B cell (primary cell): Measurements from ENCODE around the gene TOP3B. TPM values are rescaled to one million over a fixed set of nuclear protein-coding genes. Genes with fewer than 3 reads are reported as not detected.
A peak's percentile ranks its signal among the peaks of the same experiment; 100 is the strongest.

ENCODE experiments used
- ATAC-seq: fragments of 200-7000 bp; cut with Tn5 transposase; one replicate; pipeline ENCODE4 v1.10.0; 2021; ENCODE audit warnings: low read depth, mild to moderate bottlenecking, moderate number of reproducible peaks, moderate library complexity
- CTCF ChIA-PET: fragments of 350-600 bp; sonication (Branson Sonifier 250); formaldehyde crosslinking; loops from one replicate; lab custom pipeline; 2021; ENCODE audit warnings: antibody characterized with exemption, inconsistent platforms; lab: Charles Lee
- POLR2A ChIA-PET: fragments of 350-600 bp; sonication (Branson Sonifier 250); formaldehyde crosslinking; loops from one replicate; lab custom pipeline; 2021; ENCODE audit warnings: antibody characterized with exemption; lab: Charles Lee
- DNase-seq: peaks from one replicate; pipeline ENCODE4 v3.0.0; 2013
- H2AFZ ChIP-seq: 2 replicates; pipeline ENCODE4 v1.6.1; 2012; ENCODE audit warnings: mild to moderate bottlenecking, low read depth, low read length; ENCODE audit not compliant: insufficient read depth, poor library complexity, severe bottlenecking
- H3K27ac ChIP-seq, 2 donors: 1 replicate in 1 of 2; 2 replicates in 1 of 2; pipeline ENCODE4 v1.5.1; 2012 to 2013; ENCODE audit warnings: low read length in 2 of 2, mild to moderate bottlenecking in 2 of 2, moderate library complexity in 1 of 2
- H3K27me3 ChIP-seq, 4 experiments: fragments of 200-600 bp in 1 of 4; sonication (generic) in 1 of 4; replicated peaks in 1 of 4; 1 replicate in 2 of 4; 2 replicates in 2 of 4; pipeline versions ENCODE4 v1.6.1 to v1.7.0; 2013 to 2016; ENCODE audit warnings: low read length in 3 of 4, mild to moderate bottlenecking in 2 of 4, mixed read lengths in 1 of 4, moderate library complexity in 1 of 4; ENCODE audit not compliant: insufficient read depth in 4 of 4, control insufficient read depth in 3 of 4; ENCODE audit errors: control extremely low read depth in 1 of 4
- H3K36me3 ChIP-seq, 2 experiments: replicated peaks in 1 of 2; 1 replicate in 1 of 2; 2 replicates in 1 of 2; pipeline versions ENCODE4 v1.6.1 to v1.7.1; 2013; ENCODE audit warnings: low read length in 1 of 2; ENCODE audit not compliant: insufficient read depth in 2 of 2, control insufficient read depth in 1 of 2; ENCODE audit errors: control extremely low read depth in 1 of 2, extremely low read depth in 1 of 2
- H3K4me1 ChIP-seq, 2 donors: fragments of 200-600 bp in 1 of 2; sonication (generic) in 1 of 2; 1 replicate in 1 of 2; 2 replicates in 1 of 2; pipeline versions ENCODE4 v1.5.1 to v1.6.1; 2013 to 2017; ENCODE audit warnings: low read length in 2 of 2; ENCODE audit not compliant: control insufficient read depth in 2 of 2, insufficient read depth in 2 of 2
- H3K4me2 ChIP-seq: replicated peaks from 2 replicates; pipeline ENCODE3; 2012; ENCODE audit warnings: mild to moderate bottlenecking, low read depth, low read length; ENCODE audit not compliant: poor library complexity, severe bottlenecking
- H3K4me3 ChIP-seq, 5 experiments: fragments of 200-600 bp in 1 of 5; sonication (generic) in 1 of 5; 1 replicate in 3 of 5; 2 replicates in 2 of 5; pipeline versions ENCODE4 v1.5.1 to v1.7.0; 2011 to 2016; ENCODE audit warnings: low read length in 4 of 5, mild to moderate bottlenecking in 4 of 5, low read depth in 2 of 5, control low read depth in 1 of 5, moderate library complexity in 1 of 5; ENCODE audit not compliant: insufficient read depth in 1 of 5; ENCODE audit errors: control extremely low read depth in 1 of 5, extremely low read depth in 1 of 5
- H3K79me2 ChIP-seq: fragments of 200-600 bp; sonication (generic); one replicate; pipeline ENCODE4 v1.6.0; 2016; ENCODE audit warnings: low read length; ENCODE audit not compliant: control insufficient read depth, insufficient read depth
- H3K9ac ChIP-seq: fragments of 200-600 bp; sonication (generic); 2 replicates; pipeline ENCODE4 v1.6.1; 2017; ENCODE audit warnings: mild to moderate bottlenecking, low read length, moderate library complexity
- H3K9me3 ChIP-seq, 3 donors: one replicate each; pipeline versions ENCODE4 v1.6.1 to v1.7.1; 2013; ENCODE audit warnings: low read length in 2 of 3; ENCODE audit not compliant: control insufficient read depth in 2 of 3, insufficient read depth in 1 of 3; ENCODE audit errors: control extremely low read depth in 1 of 3
- H4K20me1 ChIP-seq: 2 replicates; pipeline ENCODE4 v1.6.0; 2012; ENCODE audit warnings: mild to moderate bottlenecking, low read length; ENCODE audit not compliant: insufficient read depth, control insufficient read depth, poor library complexity, severe bottlenecking
- H3K27ac Mint-ChIP-seq: one replicate; pipeline ENCODE4 v1.8.0; 2021; ENCODE audit warnings: mixed read lengths
- H3K27me3 Mint-ChIP-seq: one replicate; pipeline ENCODE4 v1.8.0; 2021; ENCODE audit warnings: mixed read lengths
- H3K4me1 Mint-ChIP-seq: one replicate; pipeline ENCODE4 v1.8.0; 2021; ENCODE audit warnings: mixed read lengths
- H3K4me3 Mint-ChIP-seq: one replicate; pipeline ENCODE4 v1.8.0; 2021; ENCODE audit warnings: mixed read lengths
- H3K9me3 Mint-ChIP-seq: one replicate; pipeline ENCODE4 v1.8.0; 2022; ENCODE audit warnings: mixed read lengths; ENCODE audit not compliant: insufficient read depth
- EZH2 ChIP-seq: IDR thresholded peaks from 2 replicates; pipeline ENCODE4 v1.6.1; 2012; ENCODE audit warnings: borderline replicate concordance, low read depth, mild to moderate bottlenecking, moderate library complexity, low read length; ENCODE audit not compliant: insufficient read depth, poor library complexity, severe bottlenecking
- WGBS: methylation state at CpG from one replicate; pipeline ENCODE4 v1.1.5; 2013; ENCODE audit warnings: missing lambda C conversion rate; ENCODE audit not compliant: insufficient coverage; 5-methylcytosine and 5-hydroxymethylcytosine counted together
- intact Hi-C: fragments of 100-400 bp; cut with micrococcal nuclease; formaldehyde crosslinking; loops from one replicate; pipeline ENCODE4 v1.10.0; 2022
- polyA plus RNA-seq: library from polyadenylated mRNA; depleted of rRNA; stranded (reverse); fragments of >200 nt; gene quantifications from 2 replicates; pipeline ENCODE4 v1.2.3, GENCODE V29; 2012
- total RNA-seq, 2 donors: library from RNA; stranded (reverse); fragments of 120-200 nt in 1 of 2; gene quantifications; 1 replicate in 1 of 2; 2 replicates in 1 of 2; pipeline versions ENCODE4 v1.2.3 to v1.2.4, GENCODE V29; 2013 to 2022
- TF ChIP-seq, protein P1 (sequence below): fragments of 200-600 bp; IDR thresholded peaks from one replicate; pipeline ENCODE4 v1.8.0; 2022; ENCODE audit warnings: antibody characterized with exemption, mild to moderate bottlenecking

Gene TOP3B
- total and polyA plus RNA-seq, 2 donors (not counting 1 experiment from before 2014, with no cell fraction given): 77.1 to 105 TPM

DNA sequence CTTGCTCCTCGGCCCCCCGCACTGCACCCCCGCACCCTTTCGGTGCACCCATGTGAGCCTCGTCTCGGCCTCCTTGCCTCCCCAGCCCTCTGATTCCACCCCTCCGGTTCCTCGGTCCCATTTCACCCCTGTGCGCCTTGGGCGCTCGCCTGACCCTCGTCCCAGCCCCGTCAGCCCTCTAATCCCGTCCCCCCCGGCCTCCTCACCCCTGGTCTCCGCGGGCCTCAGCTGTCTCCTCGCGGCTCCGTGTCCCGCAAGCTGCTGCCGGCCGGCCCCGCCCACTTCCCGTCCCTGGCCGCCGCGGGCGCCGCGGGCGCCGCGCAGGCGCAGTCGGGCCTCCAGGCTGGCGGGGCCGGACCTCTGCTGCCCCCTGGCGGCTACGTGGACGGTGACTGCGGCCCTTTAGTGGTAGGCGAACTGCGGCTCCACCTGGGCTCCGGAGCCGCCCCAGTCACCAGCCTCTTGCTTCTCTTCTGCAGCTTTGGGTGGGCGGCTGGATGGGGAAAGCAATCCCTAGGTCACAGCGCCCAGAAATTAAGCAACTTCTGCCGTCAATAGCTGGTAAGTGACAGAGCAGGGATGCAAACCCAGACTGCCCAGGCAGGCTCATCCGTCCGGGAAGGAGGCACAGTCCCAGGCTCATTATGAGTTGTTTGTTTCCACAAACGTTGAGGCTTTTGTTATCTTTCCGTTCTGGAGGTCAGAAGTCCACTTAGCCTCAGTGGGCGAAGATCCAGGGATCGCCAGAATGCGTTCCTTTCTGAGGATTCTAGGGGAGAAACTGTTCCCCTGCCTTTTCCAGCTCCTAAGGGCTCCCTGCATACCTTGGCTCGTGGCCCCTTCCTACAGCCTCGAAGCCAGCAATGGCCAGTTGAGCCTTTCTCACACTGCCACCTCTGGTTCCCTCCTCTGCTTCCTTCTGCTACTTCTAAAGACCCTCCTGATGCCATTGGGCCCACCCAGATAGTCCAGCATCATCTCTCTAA is 29.7 kb downstream of the TOP3B start, which contains the start of gene PPM1F:
Gene PPM1F (minus strand): TSS at position 263 of the 986 bp plus-strand sequence. CDS start 6,800 bp downstream, outside the sequence.
- Histone ChIP-seq H3K4me1 (peaks cover 10 to 12% of the 10 kb centered on the region in 2 donors), H3K9me3 (no peaks in the 10 kb centered on the region), H3K4me3 (peak within 1 kb of the TSS; percentile 45 to 81 (median 74)), H3K36me3 (no peaks in the 10 kb centered on the region), H3K79me2 (peaks cover 33% of the 10 kb centered on the region), H3K27me3 (no peaks in the 10 kb centered on the region), H2AFZ (peak within 1 kb of the TSS; percentile 92), H3K4me2 (peak within 1 kb of the TSS; percentile 92), H3K27ac (peak within 1 kb of the TSS in 1 of 2 donors; percentile 53), H4K20me1 (peaks cover 11% of the 10 kb centered on the region), H3K9ac (peak within 1 kb of the TSS; percentile 75)
- 14% methylated on average over 56 of the region's 58 CpGs for WGBS
- ChIA-PET POLR2A (interaction anchor here (1.7 kb wide), 1 partner anchor 14 kb away, joined by 12 read pairs; no protein-coding TSS in a partner anchor), CTCF (interaction anchor here (0.6 to 5.9 kb wide), 30 partner anchors 8 to 324 kb away, joined by 3 to 116 read pairs (median 4); partner anchors contain the start of genes PPIL2 and YPEL1)
- peak; percentile 85 for ATAC-seq
- intact Hi-C loops: loop anchor here (2.0 to 5.0 kb wide), 5 partner anchors 14 to 240 kb away; partner anchors contain the start of gene YPEL1
- H3K27ac Mint-ChIP-seq: peak within 1 kb of the TSS; percentile 82
- H3K4me1 Mint-ChIP-seq: peaks cover 19% of the 10 kb centered on the region
- H3K9me3 Mint-ChIP-seq: no peaks in the 10 kb centered on the region
- peak; percentile 94 for DNase-seq
- no peaks in the 10 kb centered on the region for H3K27me3 Mint-ChIP-seq
- peak within 1 kb of the TSS; percentile 92 for H3K4me3 Mint-ChIP-seq
- TF ChIP-seq, protein P1, sequence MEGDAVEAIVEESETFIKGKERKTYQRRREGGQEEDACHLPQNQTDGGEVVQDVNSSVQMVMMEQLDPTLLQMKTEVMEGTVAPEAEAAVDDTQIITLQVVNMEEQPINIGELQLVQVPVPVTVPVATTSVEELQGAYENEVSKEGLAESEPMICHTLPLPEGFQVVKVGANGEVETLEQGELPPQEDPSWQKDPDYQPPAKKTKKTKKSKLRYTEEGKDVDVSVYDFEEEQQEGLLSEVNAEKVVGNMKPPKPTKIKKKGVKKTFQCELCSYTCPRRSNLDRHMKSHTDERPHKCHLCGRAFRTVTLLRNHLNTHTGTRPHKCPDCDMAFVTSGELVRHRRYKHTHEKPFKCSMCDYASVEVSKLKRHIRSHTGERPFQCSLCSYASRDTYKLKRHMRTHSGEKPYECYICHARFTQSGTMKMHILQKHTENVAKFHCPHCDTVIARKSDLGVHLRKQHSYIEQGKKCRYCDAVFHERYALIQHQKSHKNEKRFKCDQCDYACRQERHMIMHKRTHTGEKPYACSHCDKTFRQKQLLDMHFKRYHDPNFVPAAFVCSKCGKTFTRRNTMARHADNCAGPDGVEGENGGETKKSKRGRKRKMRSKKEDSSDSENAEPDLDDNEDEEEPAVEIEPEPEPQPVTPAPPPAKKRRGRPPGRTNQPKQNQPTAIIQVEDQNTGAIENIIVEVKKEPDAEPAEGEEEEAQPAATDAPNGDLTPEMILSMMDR: peak; percentile 80
- no peak for TF ChIP-seq EZH2
